ENCODE measurements around the gene MICU2. TPM values are rescaled to one million over a fixed set of nuclear protein-coding genes. Genes with fewer than 3 reads are reported as not detected.
A peak's percentile ranks its signal among the peaks of the same experiment; 100 is the strongest.

Gene MICU2
- total and polyA plus RNA-seq, 2 of the 13 experiments (the other 11 are each of a cell fraction or from before 2014, with no cell fraction given) = 31.7 to 42.4 TPM

GRCh38 chr13:21603531-21604448 lies at the start of gene MICU2 (continued):
- TF ChIP-seq MLXIP (CRISPR knock-in tag; IDR thresholded peaks at IDR 0.05; ENCODE audit: borderline replicate concordance) (no peak), SIX1 (CRISPR knock-in tag; IDR thresholded peaks at IDR 0.05; ENCODE audit: borderline replicate concordance) (no peak), ZNF484 (CRISPR knock-in tag; IDR thresholded peaks at IDR 0.05; ENCODE audit: borderline replicate concordance, low read depth) (0 out of 2 replicates have a peak, but pooled peaks have one; percentile 43), KAT2B (IDR thresholded peaks at IDR 0.05; ENCODE audit: borderline replicate concordance, low read depth, low read length) (no peak), HMGA1 (CRISPR knock-in tag; conservative IDR thresholded peaks at IDR 0.05) (no peak), TCF7 (IDR thresholded peaks at IDR 0.05; ENCODE audit: low read depth) (no peak), ZNF850 (CRISPR knock-in tag; conservative IDR thresholded peaks at IDR 0.05) (peak; percentile 86; the same call in 1 of the 2 replicates), TAF1 (CRISPR knock-in tag; IDR thresholded peaks at IDR 0.05) (peak; percentile 100), ZFP36L2 (CRISPR knock-in tag; IDR thresholded peaks at IDR 0.05) (no peak), ZBTB42 (CRISPR knock-in tag; IDR thresholded peaks at IDR 0.05) (peak; percentile 76), THAP7 (CRISPR knock-in tag; IDR thresholded peaks at IDR 0.05) (peak; percentile 59; the same call in 1 of the 2 replicates), ZBTB38 (CRISPR knock-in tag; IDR thresholded peaks at IDR 0.05) (peak; percentile 94), YEATS4 (CRISPR knock-in tag; IDR thresholded peaks at IDR 0.05; ENCODE audit: borderline replicate concordance) (peak; percentile 97; the same call in 1 of the 2 replicates), AHDC1 (CRISPR knock-in tag; IDR thresholded peaks at IDR 0.05; ENCODE audit: borderline replicate concordance) (0 out of 2 replicates have a peak, but pooled peaks have one; percentile 12), ZNF605 (CRISPR knock-in tag; IDR thresholded peaks at IDR 0.05) (peak; percentile 52; the same call in 1 of the 2 replicates), HNRNPLL (IDR thresholded peaks at IDR 0.05; ENCODE audit: low read depth, low read length, poor library complexity, severe bottlenecking) (peak; percentile 92), TOPORS (CRISPR knock-in tag; IDR thresholded peaks at IDR 0.05) (peak; percentile 79; the same call in 1 of the 2 replicates), FOXK2 (IDR thresholded peaks at IDR 0.05) (no peak)

All from HepG2 (cell line).